Neural cell (in vitro differentiated cells): ENCODE data around the gene SLC44A4. TPM values are rescaled to one million over a fixed set of nuclear protein-coding genes. Genes with fewer than 3 reads are reported as not detected.
A peak's percentile ranks its signal among the peaks of the same experiment; 100 is the strongest.

Experiments used
- H2AFZ ChIP-seq: fragments of 200-600, 300-800 bp; sonication (generic), shearing (Covaris generic); 2 replicates; pipeline ENCODE4 v1.6.0; 2014; ENCODE audit warnings: low read depth, mild to moderate bottlenecking, antibody characterized with exemption, low read length, moderate library complexity
- H3F3A ChIP-seq: fragments of 200-600 bp; shearing (Covaris generic); 2 replicates; pipeline ENCODE4 v1.6.1; 2016; ENCODE audit warnings: mild to moderate bottlenecking, moderate library complexity, mixed read lengths, antibody characterized with exemption, low read length; ENCODE audit not compliant: insufficient read depth, poor library complexity, severe bottlenecking
- H3K27ac ChIP-seq: fragments of 200-600, 300-800 bp; sonication (generic), shearing (Covaris generic); 2 replicates; pipeline ENCODE4 v1.5.1; 2014; ENCODE audit warnings: mild to moderate bottlenecking, low read length, moderate library complexity
- H3K27me3 ChIP-seq: fragments of 300-800, 200-600 bp; sonication (generic), shearing (Covaris generic); 2 replicates; pipeline ENCODE4 v1.6.0; 2014; ENCODE audit warnings: mild to moderate bottlenecking, low read depth, low read length, moderate library complexity; ENCODE audit not compliant: insufficient read depth
- H3K36me3 ChIP-seq: fragments of 300-800, 200-600 bp; sonication (generic), shearing (Covaris generic); 2 replicates; pipeline ENCODE4 v1.5.1; 2014; ENCODE audit warnings: mild to moderate bottlenecking, antibody characterized with exemption, low read length, moderate library complexity; ENCODE audit not compliant: insufficient read depth
- H3K4me2 ChIP-seq: fragments of 300-800, 200-600 bp; sonication (generic), shearing (Covaris generic); 2 replicates; pipeline ENCODE4 v1.6.0; 2014; ENCODE audit warnings: mild to moderate bottlenecking, low read length
- H3K4me3 ChIP-seq: fragments of 300-800, 200-600 bp; sonication (generic), shearing (Covaris generic); 2 replicates; pipeline ENCODE4 v1.5.1; 2014; ENCODE audit warnings: mild to moderate bottlenecking, low read length, moderate library complexity
- H3K79me2 ChIP-seq: fragments of 200-600 bp; shearing (Covaris generic); replicated peaks from 2 replicates; pipeline ENCODE4 v1.6.0; 2014; ENCODE audit warnings: mild to moderate bottlenecking, low read length, moderate library complexity; ENCODE audit not compliant: insufficient read depth
- H3K9ac ChIP-seq: fragments of 300-800, 200-600 bp; sonication (generic), shearing (Covaris generic); 2 replicates; pipeline ENCODE4 v1.6.1; 2016; ENCODE audit warnings: mild to moderate bottlenecking, low read length, mixed read lengths
- H3K9me2 ChIP-seq: fragments of 200-600 bp; shearing (Covaris generic); 2 replicates; pipeline ENCODE4 v1.6.1; 2016; ENCODE audit warnings: mild to moderate bottlenecking, low read length, mixed read lengths; ENCODE audit not compliant: insufficient read depth
- H3K9me3 ChIP-seq: fragments of 200-600, 300-800 bp; sonication (generic), shearing (Covaris generic); 2 replicates; pipeline ENCODE4 v1.6.1; 2016; ENCODE audit warnings: mild to moderate bottlenecking, mixed run types, low read length, moderate library complexity, mixed read lengths
- H4K20me1 ChIP-seq: fragments of 200-600 bp; shearing (Covaris generic); 2 replicates; pipeline ENCODE4 v1.6.1; 2016; ENCODE audit warnings: mild to moderate bottlenecking, mixed run types; ENCODE audit not compliant: insufficient read depth
- EP300 ChIP-seq: fragments of 450-650 bp; conservative IDR thresholded peaks from 2 replicates; pipeline ENCODE4 v1.6.1; 2014; ENCODE audit warnings: antibody characterized with exemption, mild to moderate bottlenecking, moderate library complexity; ENCODE audit not compliant: poor library complexity, severe bottlenecking
- EZH2 ChIP-seq: fragments of 200-600, 300-800 bp; shearing (Covaris generic), sonication (generic); IDR thresholded peaks from 2 replicates; pipeline ENCODE4 v1.6.1; 2014; ENCODE audit warnings: antibody characterized with exemption, low read length, borderline replicate concordance, mild to moderate bottlenecking; ENCODE audit not compliant: insufficient read depth, poor library complexity, severe bottlenecking
- MXI1 ChIP-seq: fragments of 450-650 bp; conservative IDR thresholded peaks from 2 replicates; pipeline ENCODE4 v1.6.1; 2014; ENCODE audit warnings: antibody characterized with exemption, mild to moderate bottlenecking; ENCODE audit not compliant: poor library complexity, severe bottlenecking
- POLR2AphosphoS5 ChIP-seq: IDR thresholded peaks from 2 replicates; pipeline ENCODE4 v1.6.1; 2012
- RAD21 ChIP-seq: fragments of 450-650 bp; conservative IDR thresholded peaks from 2 replicates; pipeline ENCODE4 v1.6.1; 2014; ENCODE audit warnings: antibody characterized with exemption, mild to moderate bottlenecking, moderate library complexity
- SMC3 ChIP-seq: fragments of 450-650 bp; conservative IDR thresholded peaks from 2 replicates; pipeline ENCODE4 v1.6.1; 2014; ENCODE audit warnings: antibody characterized with exemption, mild to moderate bottlenecking, moderate library complexity; ENCODE audit not compliant: poor library complexity
- TAF1 ChIP-seq: IDR thresholded peaks from 2 replicates; pipeline ENCODE4 v1.6.1; 2012; ENCODE audit warnings: low read depth
- polyA plus RNA-seq: library from polyadenylated mRNA; depleted of rRNA; stranded (reverse); fragments of >200 nt; gene quantifications from 2 replicates; pipeline ENCODE4 v1.2.3, GENCODE V29; 2014
- TF ChIP-seq, protein P1 (sequence below): IDR thresholded peaks from 2 replicates; pipeline ENCODE4 v1.6.1; 2012; ENCODE audit warnings: borderline replicate concordance
- TF ChIP-seq, protein P2 (sequence below): fragments of 450-650 bp; IDR thresholded peaks from 2 replicates; pipeline ENCODE4 v1.5.1; 2014; ENCODE audit warnings: antibody characterized with exemption, mild to moderate bottlenecking, moderate library complexity; ENCODE audit not compliant: poor library complexity, severe bottlenecking

SLC44A4 gene
- polyA plus RNA-seq, 1 donor from 2014 or later = 0.09 TPM

DNA sequence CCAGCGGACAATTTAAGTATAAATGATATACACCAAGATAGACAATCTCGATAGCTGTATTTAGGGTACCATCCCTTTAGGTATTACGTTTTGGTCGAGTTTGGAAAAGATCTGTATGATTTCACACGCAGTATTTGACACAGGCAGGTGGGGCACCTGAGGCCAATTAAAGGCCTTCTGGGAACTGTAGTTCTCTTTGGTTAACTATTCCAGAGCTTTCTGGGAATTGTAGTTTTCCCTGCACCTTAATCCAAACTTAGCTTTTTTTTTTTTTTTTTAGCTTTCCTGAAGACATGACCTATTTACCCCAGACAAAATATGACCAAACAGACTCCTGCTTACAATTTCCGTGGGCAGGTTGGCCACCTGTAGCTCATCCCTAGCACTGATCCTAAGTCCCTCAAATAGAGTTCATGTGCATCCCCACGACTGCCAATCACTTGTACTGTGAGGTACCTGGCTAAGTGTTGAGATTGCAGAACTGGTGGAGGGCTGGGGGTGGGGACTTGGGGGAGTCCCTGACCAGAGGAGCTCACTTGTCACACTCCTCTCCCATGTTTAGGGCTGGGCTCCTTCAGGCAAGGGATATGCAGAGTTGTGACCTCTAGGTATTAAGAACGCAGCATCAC lies 19.7 kb upstream of the SLC44A4 start:
- Histone ChIP-seq H3K27ac (peak overlapping the region; percentile 74), H3K79me2 (peaks cover 35% of the 10 kb centered on the region)
- TF ChIP-seq EP300 = no peak
- TF ChIP-seq EZH2 = no peak
- TF ChIP-seq, protein P1, sequence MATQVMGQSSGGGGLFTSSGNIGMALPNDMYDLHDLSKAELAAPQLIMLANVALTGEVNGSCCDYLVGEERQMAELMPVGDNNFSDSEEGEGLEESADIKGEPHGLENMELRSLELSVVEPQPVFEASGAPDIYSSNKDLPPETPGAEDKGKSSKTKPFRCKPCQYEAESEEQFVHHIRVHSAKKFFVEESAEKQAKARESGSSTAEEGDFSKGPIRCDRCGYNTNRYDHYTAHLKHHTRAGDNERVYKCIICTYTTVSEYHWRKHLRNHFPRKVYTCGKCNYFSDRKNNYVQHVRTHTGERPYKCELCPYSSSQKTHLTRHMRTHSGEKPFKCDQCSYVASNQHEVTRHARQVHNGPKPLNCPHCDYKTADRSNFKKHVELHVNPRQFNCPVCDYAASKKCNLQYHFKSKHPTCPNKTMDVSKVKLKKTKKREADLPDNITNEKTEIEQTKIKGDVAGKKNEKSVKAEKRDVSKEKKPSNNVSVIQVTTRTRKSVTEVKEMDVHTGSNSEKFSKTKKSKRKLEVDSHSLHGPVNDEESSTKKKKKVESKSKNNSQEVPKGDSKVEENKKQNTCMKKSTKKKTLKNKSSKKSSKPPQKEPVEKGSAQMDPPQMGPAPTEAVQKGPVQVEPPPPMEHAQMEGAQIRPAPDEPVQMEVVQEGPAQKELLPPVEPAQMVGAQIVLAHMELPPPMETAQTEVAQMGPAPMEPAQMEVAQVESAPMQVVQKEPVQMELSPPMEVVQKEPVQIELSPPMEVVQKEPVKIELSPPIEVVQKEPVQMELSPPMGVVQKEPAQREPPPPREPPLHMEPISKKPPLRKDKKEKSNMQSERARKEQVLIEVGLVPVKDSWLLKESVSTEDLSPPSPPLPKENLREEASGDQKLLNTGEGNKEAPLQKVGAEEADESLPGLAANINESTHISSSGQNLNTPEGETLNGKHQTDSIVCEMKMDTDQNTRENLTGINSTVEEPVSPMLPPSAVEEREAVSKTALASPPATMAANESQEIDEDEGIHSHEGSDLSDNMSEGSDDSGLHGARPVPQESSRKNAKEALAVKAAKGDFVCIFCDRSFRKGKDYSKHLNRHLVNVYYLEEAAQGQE = no peak
- TF ChIP-seq POLR2AphosphoS5 = peak; percentile 19

DNA sequence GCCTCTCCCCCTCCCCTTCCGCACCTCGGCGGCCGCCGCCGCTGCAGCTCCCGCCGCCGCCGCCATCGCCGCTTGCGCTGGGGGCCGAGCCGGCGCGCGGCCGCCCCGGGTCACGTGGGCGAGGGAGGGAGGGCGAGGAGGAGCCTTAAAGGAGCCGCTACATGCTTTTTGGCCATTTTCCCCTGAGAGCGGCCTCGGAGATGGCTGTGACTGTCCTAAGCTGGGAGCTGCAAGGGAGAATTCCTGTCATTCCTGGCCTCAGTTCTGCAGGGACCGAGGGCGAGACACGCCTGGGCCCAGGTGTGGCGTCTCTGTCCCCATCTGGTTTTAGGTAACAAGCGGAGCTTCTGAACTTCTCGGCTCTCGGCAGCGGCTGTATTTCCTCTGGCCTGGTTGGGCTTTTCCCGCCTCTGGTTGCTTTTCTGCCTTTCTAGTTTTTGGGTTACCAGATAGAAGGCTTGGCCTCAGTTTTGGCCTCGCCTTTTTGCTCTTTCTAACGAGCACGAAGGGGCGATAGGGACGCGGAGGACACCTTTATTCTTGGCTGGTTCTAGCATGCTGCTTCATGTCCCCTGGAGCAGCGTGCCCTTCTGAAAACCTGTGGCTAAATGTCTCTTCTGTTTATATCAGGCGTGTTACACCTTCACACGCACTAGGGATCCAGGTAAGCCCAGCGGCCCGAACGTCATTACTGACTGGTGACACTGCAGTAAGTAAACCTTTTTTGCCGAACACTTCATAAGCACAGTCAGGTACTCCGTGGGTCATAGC lies 19.0 kb upstream of the SLC44A4 start, which contains the start of gene EHMT2:
Gene EHMT2 (minus strand): TSS at position 87 of the 771 bp plus-strand sequence. CDS start 21 bp downstream, at position 66.
- Histone ChIP-seq H3K36me3 (peaks cover 6% of the 10 kb centered on the region), H3K27ac (peak within 1 kb of the TSS; percentile 74), H3K9me3 (no peaks in the 10 kb centered on the region), H3K4me2 (peak within 1 kb of the TSS; percentile 90), H3K9ac (peak within 1 kb of the TSS; percentile 87), H3K9me2 (no peaks in the 10 kb centered on the region), H3K79me2 (peaks cover 35% of the 10 kb centered on the region), H4K20me1 (no peaks in the 10 kb centered on the region), H2AFZ (peak within 1 kb of the TSS; percentile 58), H3F3A (peaks cover under 1% of the 10 kb centered on the region), H3K27me3 (no peaks in the 10 kb centered on the region), H3K4me3 (peak within 1 kb of the TSS; percentile 98)
- TF ChIP-seq MXI1 = peak; percentile 76
- peak; percentile 69 for TF ChIP-seq POLR2AphosphoS5
- TF ChIP-seq RAD21 = peak; percentile 20
- TF ChIP-seq TAF1 = peak; percentile 71
- TF ChIP-seq, protein P2, sequence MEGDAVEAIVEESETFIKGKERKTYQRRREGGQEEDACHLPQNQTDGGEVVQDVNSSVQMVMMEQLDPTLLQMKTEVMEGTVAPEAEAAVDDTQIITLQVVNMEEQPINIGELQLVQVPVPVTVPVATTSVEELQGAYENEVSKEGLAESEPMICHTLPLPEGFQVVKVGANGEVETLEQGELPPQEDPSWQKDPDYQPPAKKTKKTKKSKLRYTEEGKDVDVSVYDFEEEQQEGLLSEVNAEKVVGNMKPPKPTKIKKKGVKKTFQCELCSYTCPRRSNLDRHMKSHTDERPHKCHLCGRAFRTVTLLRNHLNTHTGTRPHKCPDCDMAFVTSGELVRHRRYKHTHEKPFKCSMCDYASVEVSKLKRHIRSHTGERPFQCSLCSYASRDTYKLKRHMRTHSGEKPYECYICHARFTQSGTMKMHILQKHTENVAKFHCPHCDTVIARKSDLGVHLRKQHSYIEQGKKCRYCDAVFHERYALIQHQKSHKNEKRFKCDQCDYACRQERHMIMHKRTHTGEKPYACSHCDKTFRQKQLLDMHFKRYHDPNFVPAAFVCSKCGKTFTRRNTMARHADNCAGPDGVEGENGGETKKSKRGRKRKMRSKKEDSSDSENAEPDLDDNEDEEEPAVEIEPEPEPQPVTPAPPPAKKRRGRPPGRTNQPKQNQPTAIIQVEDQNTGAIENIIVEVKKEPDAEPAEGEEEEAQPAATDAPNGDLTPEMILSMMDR = peak; percentile 48
- TF ChIP-seq EZH2 = no peak
- no peak for TF ChIP-seq SMC3
- TF ChIP-seq, protein P1 = peak; percentile 67
- TF ChIP-seq EP300 = no peak

More for the DNA sequence above, 19.7 kb upstream of the SLC44A4 start:
- Histone ChIP-seq H3K9me2 (no peaks in the 10 kb centered on the region), H4K20me1 (no peaks in the 10 kb centered on the region), H3K4me3 (peak overlapping the region; percentile 98), H3K4me2 (peak overlapping the region; percentile 90), H3K36me3 (peaks cover 6% of the 10 kb centered on the region), H3K27me3 (no peaks in the 10 kb centered on the region), H3K9ac (peak overlapping the region; percentile 87), H2AFZ (peak overlapping the region; percentile 58), H3F3A (peaks cover 4% of the 10 kb centered on the region), H3K9me3 (no peaks in the 10 kb centered on the region)
